NCI-H1436 treated with DMSO at 0.1 percent for 48 hours (cell line): ENCODE data around the gene NEK7.
"Not testable (repeated sequence)": the region's sequence is repeated elsewhere in the genome, so short reads cannot be mapped to it uniquely, and the experiment has no call there.

Source experiments
- DNase-seq: peaks from one replicate; lab custom pipeline; 2025; lab: John Stamatoyannopoulos, UW

Gene NEK7

GRCh38 chr1:198171667-198172540, 15.1 kb downstream of the NEK7 start:
- DNase-seq = no peak

DNA sequence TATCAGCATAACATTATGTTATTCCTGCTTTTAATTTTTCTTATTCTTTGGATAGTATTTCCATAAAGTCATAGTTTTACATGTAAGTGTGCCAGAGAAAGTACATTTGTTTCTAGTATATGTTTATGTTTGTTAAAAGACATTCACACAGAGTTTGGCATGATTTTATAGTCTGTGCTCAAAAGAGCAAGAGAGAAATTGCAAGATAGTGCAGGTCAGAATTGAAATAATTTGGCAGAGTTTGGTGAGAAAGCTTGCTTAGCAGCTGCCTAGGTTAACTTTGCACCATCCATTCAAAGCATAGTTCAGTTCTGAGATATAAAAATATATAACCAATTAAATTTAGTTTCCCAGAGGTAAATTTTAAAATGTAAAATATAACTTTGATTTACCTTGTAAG, 17.0 kb downstream of the NEK7 start:
- DNase-seq = no peak

GRCh38 chr1:198174297-198174696, 17.5 kb downstream of the NEK7 start:
- no peak for DNase-seq

GRCh38 chr1:198175423-198176170, 18.8 kb downstream of the NEK7 start:
- no peak for DNase-seq

GRCh38 chr1:198176179-198176578, 19.4 kb downstream of the NEK7 start:
- DNase-seq = no peak

GRCh38 chr1:198177546-198177945, 20.7 kb downstream of the NEK7 start:
- DNase-seq = no peak

GRCh38 chr1:198178615-198179014, 21.8 kb downstream of the NEK7 start:
- DNase-seq = no peak

DNA sequence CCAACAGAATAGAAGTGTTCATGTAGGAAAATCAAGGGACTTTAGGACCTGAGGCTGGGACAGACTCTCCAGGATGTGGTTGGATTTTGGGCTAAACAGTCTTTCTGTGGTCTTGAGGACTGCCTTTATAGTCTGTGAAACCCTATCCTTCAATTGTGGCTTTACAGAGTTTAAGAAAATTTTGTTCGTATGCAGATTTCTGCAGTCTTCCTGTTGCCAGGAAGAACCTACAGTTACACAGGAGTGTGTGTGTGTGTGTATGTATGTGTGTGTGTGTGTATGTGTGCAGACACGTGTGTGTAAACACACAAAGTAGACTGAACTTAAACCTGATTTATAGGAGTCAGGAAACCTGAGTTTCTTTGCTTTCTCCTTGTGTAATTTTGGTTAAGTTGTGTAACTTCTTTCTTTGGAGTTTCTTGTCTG, 22.8 kb downstream of the NEK7 start:
- DNase-seq = no peak

- no peak for DNase-seq
Observed at GRCh38 chr1:198183605-198184004, 26.8 kb downstream of the NEK7 start.

GRCh38 chr1:198184516-198184915, 27.7 kb downstream of the NEK7 start:
- no peak for DNase-seq

DNA sequence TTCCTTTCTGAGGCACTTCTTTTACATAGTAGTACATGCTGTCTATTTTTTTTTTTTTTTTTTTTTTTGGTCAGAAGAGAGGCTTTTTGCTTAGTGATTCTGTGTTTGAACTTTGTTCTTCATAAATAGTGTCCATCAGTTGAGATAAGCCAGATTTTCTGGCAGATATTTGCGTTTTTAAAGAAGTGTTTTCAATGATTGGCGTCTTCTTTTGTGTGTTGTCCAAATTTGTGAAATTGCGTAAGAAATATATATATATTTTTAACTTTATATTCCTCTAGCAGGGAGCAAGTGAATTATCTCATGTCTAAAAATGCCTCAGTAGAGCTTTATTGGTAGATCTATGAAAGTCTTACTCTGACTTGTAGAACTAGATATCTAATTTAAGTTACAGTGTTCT, 28.3 kb downstream of the NEK7 start:
- no peak for DNase-seq

GRCh38 chr1:198185759-198186158, 29.0 kb downstream of the NEK7 start:
- no peak for DNase-seq

GRCh38 chr1:198186916-198187580, 30.2 kb downstream of the NEK7 start:
- no peak for DNase-seq

DNA sequence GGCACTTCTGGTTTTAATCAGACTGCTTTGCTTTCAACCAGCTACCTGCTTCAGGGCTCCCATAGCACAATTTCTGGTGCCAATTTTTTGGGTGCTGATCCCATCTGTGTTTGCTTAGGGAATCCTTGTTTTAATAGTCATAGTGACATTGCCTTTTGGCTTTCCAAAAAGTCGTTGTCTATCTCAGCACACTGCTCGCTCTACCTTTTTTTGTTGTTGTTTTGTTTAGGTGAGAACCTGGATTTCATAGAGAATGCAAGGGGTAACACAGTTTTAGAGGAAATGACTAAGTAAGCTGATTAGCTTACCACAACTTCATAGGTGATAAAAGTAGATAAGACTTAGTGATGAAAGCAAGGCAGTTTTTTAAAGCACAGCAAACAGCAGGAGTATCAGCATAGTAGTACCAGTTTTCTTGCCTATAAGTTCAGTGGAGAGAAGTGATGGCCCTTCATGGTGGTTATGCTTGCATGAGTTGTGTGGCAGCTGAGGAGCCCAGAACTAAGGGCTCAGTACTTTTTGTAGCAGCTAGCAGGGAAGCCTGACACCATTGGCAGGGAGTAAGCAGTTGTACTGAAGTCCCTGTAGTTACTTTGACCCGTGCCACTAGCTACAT, 31.3 kb downstream of the NEK7 start:
- DNase-seq = no peak

- DNase-seq = no peak
Observed at GRCh38 chr1:198191117-198191516, 34.3 kb downstream of the NEK7 start.

GRCh38 chr1:198193871-198194270, 37.1 kb downstream of the NEK7 start:
- DNase-seq = not testable (repeated sequence)

GRCh38 chr1:198196630-198197029, 39.8 kb downstream of the NEK7 start:
- no peak for DNase-seq

DNA sequence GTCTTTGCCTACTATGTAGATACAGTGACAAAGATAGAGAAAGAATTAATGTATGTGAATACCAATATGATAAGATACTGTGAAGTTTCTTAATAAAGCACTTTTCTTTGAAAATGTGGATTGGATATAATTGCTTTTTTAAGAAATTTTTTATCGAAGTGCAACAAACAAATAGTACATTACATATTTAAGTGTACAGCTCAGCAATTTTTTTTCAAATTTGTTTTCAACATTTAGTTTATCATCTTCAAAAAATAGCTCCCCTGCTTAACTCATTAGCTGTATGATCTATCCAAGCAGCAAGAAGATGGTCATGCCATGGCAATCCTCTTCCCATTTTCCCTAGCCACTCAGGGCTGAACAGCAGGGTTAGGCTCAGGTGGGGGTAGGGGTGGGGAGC, 40.5 kb downstream of the NEK7 start:
- no peak for DNase-seq

DNA sequence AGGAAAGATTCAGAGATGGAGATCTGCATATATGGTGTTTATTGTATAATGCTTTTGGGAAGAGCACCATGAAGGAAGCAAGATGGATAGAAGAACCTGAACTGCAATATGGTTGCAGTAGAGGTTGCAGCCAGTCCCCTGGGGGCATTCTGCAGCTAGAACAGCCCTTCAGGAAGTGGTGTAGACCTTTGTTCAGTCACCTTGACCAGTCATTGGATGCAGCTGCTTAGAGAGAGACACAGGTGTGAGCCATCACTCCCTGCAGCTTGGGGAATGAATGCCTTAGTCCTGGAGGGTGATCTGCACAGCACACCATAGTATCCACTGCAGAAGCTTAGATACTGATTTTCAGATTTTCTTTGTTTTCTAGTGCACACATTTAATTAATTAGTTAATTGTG, 42.3 kb downstream of the NEK7 start:
- DNase-seq = no peak

GRCh38 chr1:198201956-198202784, 45.4 kb downstream of the NEK7 start:
- no peak for DNase-seq

DNA sequence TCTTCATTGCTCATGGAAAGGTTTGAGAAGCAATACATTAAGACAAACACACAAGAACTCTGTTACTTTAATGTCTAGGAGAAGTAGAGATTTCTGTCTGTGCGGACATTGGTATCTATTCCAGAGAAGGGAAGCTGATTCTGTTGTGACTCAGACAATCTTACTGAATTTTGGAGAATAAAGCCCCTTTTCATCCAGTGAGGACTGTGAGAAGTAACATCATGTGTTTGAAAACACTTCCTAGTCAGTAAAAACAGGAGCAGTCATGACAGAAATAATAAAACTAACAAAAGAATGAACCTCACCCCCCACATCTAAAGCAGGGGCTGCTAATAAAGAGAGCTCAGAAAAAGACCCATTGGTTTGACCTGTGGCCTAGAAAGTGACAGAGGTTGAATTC, 46.6 kb downstream of the NEK7 start:
- DNase-seq = no peak
